GM12878 (cell line): ENCODE results near the gene KCNAB3. TPM values are rescaled to one million over a fixed set of nuclear protein-coding genes. Genes with fewer than 3 reads are reported as not detected.

Experiments used
- ATAC-seq: fragments of 200-7000 bp; cut with Tn5 transposase; 3 replicates; pipeline ENCODE4 v1.9.1; 2020; ENCODE audit warnings: mild to moderate bottlenecking, moderate library complexity
- BruUV-seq: library from RNA; stranded (reverse); fragments of 400-500 nt; replicated peaks from 2 replicates; lab custom pipeline; 2021; lab: Mats Ljungman, UMichigan
- CTCF ChIA-PET: fragments of 300-600 bp; sonication (Branson Sonifier 250); formaldehyde crosslinking; extraction: SDS; loops from one replicate; lab custom pipeline; 2021; ENCODE audit warnings: inconsistent platforms; lab: Yijun Ruan, JAX
- POLR2A ChIA-PET: fragments of 350-600 bp; formaldehyde crosslinking; extraction: SDS; loops from one replicate; lab custom pipeline; 2021; ENCODE audit warnings: inconsistent platforms; lab: Charles Lee
- RAD21 ChIA-PET: fragments of 300-600 bp; sonication (Branson Sonifier 250); formaldehyde crosslinking; loops from one replicate; lab custom pipeline; 2023; ENCODE audit warnings: antibody characterized with exemption; ENCODE audit not compliant: unreplicated experiment; lab: Charles Lee
- SMC1A ChIA-PET: fragments of 300-600 bp; sonication (Branson Sonifier 250); formaldehyde crosslinking; loops from one replicate; lab custom pipeline; 2023; ENCODE audit not compliant: unreplicated experiment, uncharacterized antibody; lab: Charles Lee
- DNase-seq: peaks from one replicate; pipeline ENCODE4 v3.0.0-alpha.2; 2011; ENCODE audit warnings: low read depth, low spot score
- FAIRE-seq: peaks from 3 replicates; lab custom pipeline; 2011; peaks lifted over from hg19 to GRCh38; lab: Jason Lieb, UNC
- H2AFZ ChIP-seq: 2 replicates; pipeline ENCODE4 v1.6.0; 2011; ENCODE audit warnings: low read depth, low read length, control low read depth; ENCODE audit not compliant: control insufficient read depth
- H3K27ac ChIP-seq: 2 replicates; pipeline ENCODE4 v1.5.1; 2011; ENCODE audit warnings: control low read depth; ENCODE audit not compliant: control insufficient read depth, insufficient read depth
- H3K27me3 ChIP-seq, 2 experiments: replicated peaks in 1 of 2; 2 replicates each; pipeline versions ENCODE4 v1.6.0 to v1.6.1; 2011; ENCODE audit warnings: low read length in 1 of 2; ENCODE audit not compliant: control insufficient read depth in 2 of 2, insufficient read depth in 2 of 2
- H3K36me3 ChIP-seq, 2 experiments: 2 replicates each; pipeline ENCODE4 v1.5.1; 2011; ENCODE audit warnings: low read length in 1 of 2; ENCODE audit not compliant: control insufficient read depth in 2 of 2, insufficient read depth in 2 of 2
- H3K4me1 ChIP-seq: 2 replicates; pipeline ENCODE4 v1.6.1; 2011; ENCODE audit warnings: mild to moderate bottlenecking, low read length, moderate library complexity, mixed read lengths; ENCODE audit not compliant: control insufficient read depth, insufficient read depth
- H3K4me2 ChIP-seq: 2 replicates; pipeline ENCODE4 v1.6.0; 2011; ENCODE audit warnings: control low read depth; ENCODE audit not compliant: control insufficient read depth, insufficient read depth
- H3K4me3 ChIP-seq: fragments of 200-600 bp; sonication (generic); 2 replicates; pipeline ENCODE4 v1.5.1; 2016
- H3K79me2 ChIP-seq: 2 replicates; pipeline ENCODE4 v1.6.0; 2011; ENCODE audit warnings: low read length; ENCODE audit not compliant: control insufficient read depth, insufficient read depth
- H3K9ac ChIP-seq: 2 replicates; pipeline ENCODE4 v1.8.0; 2011; ENCODE audit warnings: low read length, control low read depth, mixed read lengths; ENCODE audit not compliant: control insufficient read depth, insufficient read depth
- H3K9me3 ChIP-seq: replicated peaks from 3 replicates; pipeline ENCODE4 v1.5.1; 2011; ENCODE audit warnings: mild to moderate bottlenecking, low read length; ENCODE audit not compliant: control insufficient read depth, insufficient read depth
- H4K20me1 ChIP-seq: 2 replicates; pipeline ENCODE4 v1.6.0; 2011; ENCODE audit not compliant: control insufficient read depth, insufficient read depth
- FOS ChIP-seq: IDR thresholded peaks from 3 replicates; pipeline ENCODE4 v1.6.1; 2011; ENCODE audit warnings: borderline replicate concordance; ENCODE audit not compliant: insufficient read length; ENCODE audit errors: extremely low read depth
- HDAC6 ChIP-seq: fragments of 200-600 bp; sonication (generic); IDR thresholded peaks from one replicate; pipeline ENCODE4 v1.8.0; 2017; ENCODE audit warnings: antibody characterized with exemption; ENCODE audit not compliant: unreplicated experiment
- whole genome bisulfite sequencing: methylation state at CpG from one replicate; pipeline ENCODE4 v1.1.6; 2016; ENCODE audit warnings: low lambda C conversion rate; ENCODE audit not compliant: insufficient replicate concordance, insufficient coverage; ENCODE audit errors: missing lambda C conversion rate; 5-methylcytosine and 5-hydroxymethylcytosine counted together
- in situ Hi-C: fragments of 300-500 bp; cut with MboI; formaldehyde crosslinking; loops from 9 replicates; pipeline ENCODE4 v1.14.3; 2018; ENCODE audit warnings: mixed read lengths
- intact Hi-C: fragments of 100-400 bp; cut with micrococcal nuclease; formaldehyde crosslinking; loops from one replicate; pipeline ENCODE4 v1.14.2; 2022; ENCODE audit not compliant: unreplicated experiment
- polyA plus RNA-seq, 11 experiments: library from polyadenylated mRNA; depleted of rRNA in 4 of 11; unstranded in 6 of 11; stranded (reverse) in 5 of 11; fragments of >200 nt; fragmentation: Nextera tagmentation in 4 of 11; fragmentation: Illumina TruSeq in 1 of 11; extraction: Ambion mirVana in 4 of 11; extraction: Trizol in 1 of 11; gene quantifications; 1 replicate in 1 of 11; 2 replicates in 10 of 11; pipeline versions ENCODE4 v1.2.1 to v1.2.3, GENCODE V29; 2011 to 2016; ENCODE audit warnings: inconsistent platforms in 2 of 11, missing spikeins in 2 of 11, low read depth in 1 of 11
- total RNA-seq, 4 experiments: library from RNA; depleted of rRNA in 3 of 4; stranded (reverse); fragments of >200 nt in 3 of 4; fragmentation: Illumina TruSeq in 1 of 4; extraction: Trizol in 1 of 4; gene quantifications; 2 replicates each; pipeline versions ENCODE4 v1.2.1 to v1.2.3, GENCODE V29; 2013 to 2021
- TF ChIP-seq, protein P1 (sequence below): IDR thresholded peaks from 2 replicates; pipeline ENCODE4 v1.6.1; 2011; ENCODE audit warnings: borderline replicate concordance, low read depth, mild to moderate bottlenecking, moderate library complexity, mixed read lengths, low read length; ENCODE audit not compliant: insufficient read depth; ENCODE audit errors: extremely low read length

Gene KCNAB3
- total and polyA plus RNA-seq, 10 of the 15 experiments (the other 5 are each of a cell fraction or from before 2014, with no cell fraction given), result 0.22 to 7.9 (median 1.8) TPM

- DNase-seq, result no peak
- Histone ChIP-seq H3K4me1 (peaks cover 7% of the 10 kb centered on the region), H3K9ac (no peak overlapping the region), H3K27ac (no peak overlapping the region), H3K79me2 (no peaks in the 10 kb centered on the region), H3K9me3 (no peaks in the 10 kb centered on the region), H3K36me3 (peaks cover 16 to 22% of the 10 kb centered on the region in 2 experiments), H4K20me1 (no peaks in the 10 kb centered on the region), H2AFZ (no peak overlapping the region), H3K27me3 (no peaks in the 10 kb centered on the region), H3K4me2 (no peak overlapping the region), H3K4me3 (no peak overlapping the region)
- in situ Hi-C loops, result loop anchor here (5.0 kb wide), 2 partner anchors 76 to 131 kb away; no protein-coding TSS in a partner anchor
- no TSS peak for BruUV-seq
- intact Hi-C loops, result no loop called here
- ChIA-PET RAD21 (interaction anchor here (6.4 kb wide), 1 partner anchor 79 kb away, joined by 75 read pairs; no protein-coding TSS in a partner anchor), CTCF (interaction anchor here (1.1 to 8.2 kb wide), 7 partner anchors 42 to 168 kb away, joined by 3 to 79 read pairs (median 7); no protein-coding TSS in a partner anchor), SMC1A (interaction anchor here (2.9 to 3.1 kb wide), 2 partner anchors 72 to 78 kb away, joined by 9 to 39 read pairs; no protein-coding TSS in a partner anchor), POLR2A (interaction anchor here (0.5 kb wide), 1 partner anchor 190 kb away, joined by 3 read pairs; no protein-coding TSS in a partner anchor)
- FAIRE-seq, result no peak
- ATAC-seq, result no peak
- TF ChIP-seq FOS, result no peak
- TF ChIP-seq HDAC6, result no peak
- WGBS, result 46% methylated on average over 9 of the region's 9 CpGs
Measured at GRCh38 chr17:7911116-7911515, 18.5 kb downstream of the KCNAB3 start.

DNA sequence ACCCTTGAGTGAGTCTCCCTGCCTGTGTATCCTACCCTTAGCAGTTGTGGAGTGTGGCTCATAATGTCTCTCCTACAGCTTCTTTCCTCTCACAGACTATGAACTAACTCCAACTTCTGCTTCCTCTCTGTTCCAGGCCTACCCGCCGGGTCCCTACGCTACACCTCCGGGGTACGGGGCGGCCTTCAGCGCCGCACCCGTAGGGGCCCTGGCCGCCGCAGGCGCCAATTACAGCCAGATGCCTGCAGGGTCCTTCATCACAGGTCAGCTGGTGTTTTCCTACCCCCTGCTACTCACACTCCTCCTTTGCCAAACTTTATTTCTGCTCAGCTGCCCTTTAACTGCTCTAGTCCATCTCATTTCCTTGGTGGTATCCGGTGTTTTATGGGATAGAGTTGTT, 18.9 kb downstream of the KCNAB3 start:
- in situ Hi-C loops (loop anchor here (5.0 kb wide), 2 partner anchors 77 to 132 kb away; no protein-coding TSS in a partner anchor), intact Hi-C loops (no loop called here)
- TF ChIP-seq, protein P1, sequence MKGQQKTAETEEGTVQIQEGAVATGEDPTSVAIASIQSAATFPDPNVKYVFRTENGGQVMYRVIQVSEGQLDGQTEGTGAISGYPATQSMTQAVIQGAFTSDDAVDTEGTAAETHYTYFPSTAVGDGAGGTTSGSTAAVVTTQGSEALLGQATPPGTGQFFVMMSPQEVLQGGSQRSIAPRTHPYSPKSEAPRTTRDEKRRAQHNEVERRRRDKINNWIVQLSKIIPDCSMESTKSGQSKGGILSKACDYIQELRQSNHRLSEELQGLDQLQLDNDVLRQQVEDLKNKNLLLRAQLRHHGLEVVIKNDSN, result no peak
- DNase-seq, result no peak
- Histone ChIP-seq H3K9me3 (no peaks in the 10 kb centered on the region), H3K27ac (no peak overlapping the region), H3K4me1 (peaks cover 5% of the 10 kb centered on the region), H2AFZ (no peak overlapping the region), H3K79me2 (no peaks in the 10 kb centered on the region), H3K9ac (no peak overlapping the region), H3K4me2 (no peak overlapping the region), H4K20me1 (no peaks in the 10 kb centered on the region), H3K4me3 (no peak overlapping the region), H3K27me3 (no peaks in the 10 kb centered on the region), H3K36me3 (peaks cover 16 to 24% of the 10 kb centered on the region in 2 experiments)
- no peak for ATAC-seq
- BruUV-seq, result no TSS peak
- ChIA-PET SMC1A (no interaction called here), RAD21 (no interaction called here), POLR2A (no interaction called here), CTCF (interaction anchor here (1.1 to 8.2 kb wide), 4 partner anchors 44 to 147 kb away, joined by 3 to 79 read pairs (median 38); no protein-coding TSS in a partner anchor)
- WGBS, result 68% methylated on average over 13 of the region's 13 CpGs
- no peak for FAIRE-seq
